OCI-LY7 (cell line): ENCODE results near the gene SNAPC2.

Experiments used
- CTCF ChIP-seq: fragments of 200-600 bp; sonication (generic); conservative IDR thresholded peaks from 2 replicates; pipeline ENCODE4 v1.5.1; 2014; ENCODE audit warnings: mild to moderate bottlenecking, antibody characterized with exemption, low read length, moderate library complexity, mixed read lengths
- EZH2phosphoT487 ChIP-seq: fragments of 200-600 bp; sonication (generic); IDR thresholded peaks from 2 replicates; pipeline ENCODE4 v1.6.1; 2018; ENCODE audit warnings: low read depth, borderline replicate concordance, mild to moderate bottlenecking, mixed run types, antibody characterized with exemption, low read length, moderate library complexity, mixed read lengths

- TF ChIP-seq CTCF: no peak
- no peak for TF ChIP-seq EZH2phosphoT487
Measured at GRCh38 chr19:7907544-7907943, 12.6 kb upstream of the SNAPC2 start.
